Measurements from ENCODE around the gene GLYATL1B. TPM values are rescaled to one million over a fixed set of nuclear protein-coding genes. Genes with fewer than 3 reads are reported as not detected.

GLYATL1B gene
- total and polyA plus RNA-seq, 10 of the 15 experiments (the other 5 are each of a cell fraction or from before 2014, with no cell fraction given) = 0.10 to 1.7 (median 0.24) TPM; not detected in 4

- TF ChIP-seq REST (IDR thresholded peaks at IDR 0.05; ENCODE audit: low read depth, low read length) = no peak
- no peak for TF ChIP-seq POLR2AphosphoS2 (IDR thresholded peaks at IDR 0.05; ENCODE audit: low read depth, low read length)
- no peak for TF ChIP-seq GABPA (IDR thresholded peaks at IDR 0.05; ENCODE audit: low read depth)
- no peak for TF ChIP-seq NFXL1 (IDR thresholded peaks at IDR 0.05; ENCODE audit: borderline replicate concordance)
- TF ChIP-seq WRNIP1 (IDR thresholded peaks at IDR 0.05; ENCODE audit: borderline replicate concordance, low read depth, low read length) = no peak
- TF ChIP-seq CTCF (IDR thresholded peaks at IDR 0.05 in 2 of 3, conservative IDR thresholded peaks at IDR 0.05 in 1 of 3; ENCODE audit: control insufficient read depth in 2 of 3, extremely low read depth in 1 of 3, insufficient read depth in 1 of 3, low read depth in 3 of 3, low read length in 3 of 3) = peak; percentile 57 to 81 (median 58); a peak in 5 of 6 replicates
- TF ChIP-seq BHLHE40 (IDR thresholded peaks at IDR 0.05; ENCODE audit: borderline replicate concordance in 1 of 2, low read depth in 2 of 2, low read length in 1 of 2) = peak; percentile 77 to 81; a peak in 3 of 4 replicates
- TF ChIP-seq ZNF384 (IDR thresholded peaks at IDR 0.05; ENCODE audit: borderline replicate concordance, low read depth, low read length) = peak; percentile 76
- no peak for TF ChIP-seq FOXK2 (IDR thresholded peaks at IDR 0.05)
- TF ChIP-seq YY1 (IDR thresholded peaks at IDR 0.05; ENCODE audit: low read depth, low read length) = peak; percentile 83
- no peak for TF ChIP-seq JUND (IDR thresholded peaks at IDR 0.05; ENCODE audit: low read depth, low read length)
- no peak for TF ChIP-seq ZNF592 (IDR thresholded peaks at IDR 0.05)
- no peak for TF ChIP-seq ASH2L (IDR thresholded peaks at IDR 0.05; ENCODE audit: borderline replicate concordance, low read depth)
- TF ChIP-seq MXI1 (IDR thresholded peaks at IDR 0.05; ENCODE audit: low read depth, low read length) = peak; percentile 18; the same call in 1 of the 2 replicates
- no peak for TF ChIP-seq SREBF1 (IDR thresholded peaks at IDR 0.05; ENCODE audit: low read length)
- no peak for TF ChIP-seq HDAC6 (IDR thresholded peaks at IDR 0.05; ENCODE audit: unreplicated experiment)
- peak; percentile 89 for TF ChIP-seq TCF12 (IDR thresholded peaks at IDR 0.05; ENCODE audit: low read depth, low read length)
- no peak for TF ChIP-seq CHD1 (IDR thresholded peaks at IDR 0.05; ENCODE audit: low read depth, low read length)
- TF ChIP-seq IKZF1 (conservative IDR thresholded peaks at IDR 0.05) = peak; percentile 67
- TF ChIP-seq TCF3 (IDR thresholded peaks at IDR 0.05; ENCODE audit: borderline replicate concordance, insufficient read depth, low read depth, low read length) = peak; percentile 78; the same call in 1 of the 2 replicates
- TF ChIP-seq RAD21 (IDR thresholded peaks at IDR 0.05; ENCODE audit: insufficient read depth, low read depth, low read length) = peak; percentile 87
- TF ChIP-seq RELA (IDR thresholded peaks at IDR 0.05; ENCODE audit: borderline replicate concordance, partially characterized antibody) = no peak
Measured at GRCh38 chr11:59102259-59102765, 16.2 kb downstream of the GLYATL1B start (continued).

Measured in GM12878 (cell line).